GM12873 (cell line): ENCODE measurements around the gene SARDH.

Source experiments
- CTCF ChIP-seq: IDR thresholded peaks from 2 replicates; pipeline ENCODE4 v1.5.1; 2012; ENCODE audit warnings: low read depth, mild to moderate bottlenecking, moderate library complexity, low read length, control low read depth; ENCODE audit not compliant: insufficient read depth; ENCODE audit errors: missing control alignments

SARDH gene

GRCh38 chr9:133760713-133761290, 22.6 kb upstream of the SARDH start:
- TF ChIP-seq CTCF = no peak

GRCh38 chr9:133759946-133760345, 21.8 kb upstream of the SARDH start:
- TF ChIP-seq CTCF = no peak

- TF ChIP-seq CTCF = no peak
Measured at GRCh38 chr9:133759146-133759900, 21.2 kb upstream of the SARDH start.

GRCh38 chr9:133758228-133758627, 20.1 kb upstream of the SARDH start:
- no peak for TF ChIP-seq CTCF

- no peak for TF ChIP-seq CTCF
Measured at GRCh38 chr9:133754688-133755227, 16.6 kb upstream of the SARDH start.

- TF ChIP-seq CTCF = no peak
Measured at GRCh38 chr9:133754187-133754586, 16.0 kb upstream of the SARDH start.

- no peak for TF ChIP-seq CTCF
Measured at GRCh38 chr9:133752739-133753446, 14.7 kb upstream of the SARDH start.
